K562 (cell line): ENCODE results near the gene GPHN. TPM values are rescaled to one million over a fixed set of nuclear protein-coding genes. Genes with fewer than 3 reads are reported as not detected.

Experiments used
- ATAC-seq: fragments of 200-7000 bp; cut with Tn5 transposase; 3 replicates; pipeline ENCODE4 v1.9.1; 2020; ENCODE audit warnings: moderate library complexity
- BruUV-seq: library from RNA; stranded (reverse); fragments of 400-500 nt; replicated peaks from 2 replicates; lab custom pipeline; 2021; lab: Mats Ljungman, UMichigan
- CTCF ChIA-PET: fragments of 300-600 bp; formaldehyde crosslinking; extraction: SDS; loops from one replicate; lab custom pipeline; 2021; ENCODE audit warnings: low intra/inter-chr PET ratio; lab: Yijun Ruan, JAX
- POLR2A ChIA-PET: fragments of 300-600, 350-650 bp; sonication (Branson Sonifier 250); formaldehyde crosslinking; extraction: SDS; loops from one replicate; lab custom pipeline; 2021; ENCODE audit warnings: antibody characterized with exemption, inconsistent platforms; lab: Yijun Ruan, JAX
- DNase-seq, 4 experiments: peaks; one replicate each; pipeline versions ENCODE4 v3.0.0 to v3.0.0-alpha.2; 2011 to 2018; ENCODE audit warnings: low spot score in 3 of 4, mixed read lengths in 3 of 4; ENCODE audit errors: extremely low read depth in 1 of 4
- FAIRE-seq: peaks from 2 replicates; lab custom pipeline; 2011; peaks lifted over from hg19 to GRCh38; lab: Jason Lieb, UNC
- H2AFZ ChIP-seq: 2 replicates; pipeline ENCODE4 v1.6.0; 2011; ENCODE audit warnings: low read depth, low read length, control low read depth, inconsistent platforms
- H3K27ac ChIP-seq: fragments of 200-600 bp; 3 replicates; pipeline ENCODE4 v1.8.0; 2011; ENCODE audit warnings: low read depth, mild to moderate bottlenecking, control low read depth, inconsistent platforms, low read length, moderate library complexity, mixed read lengths; ENCODE audit errors: extremely low read depth
- H3K27me3 ChIP-seq, 2 experiments: fragments of 300-600 bp in 1 of 2; 2 replicates in 1 of 2; 3 replicates in 1 of 2; pipeline versions ENCODE4 v1.6.0 to v1.8.0; 2011; ENCODE audit warnings: inconsistent platforms in 2 of 2, low read length in 2 of 2, mild to moderate bottlenecking in 1 of 2, mixed read lengths in 1 of 2, moderate library complexity in 1 of 2; ENCODE audit not compliant: control insufficient read depth in 2 of 2, insufficient read depth in 2 of 2
- H3K36me3 ChIP-seq: fragments of 300-600 bp; 3 replicates; pipeline ENCODE4 v1.8.0; 2011; ENCODE audit warnings: mild to moderate bottlenecking, low read length, inconsistent platforms; ENCODE audit not compliant: control insufficient read depth, insufficient read depth
- H3K4me1 ChIP-seq, 2 experiments: fragments of 200-600 bp in 1 of 2; replicated peaks in 1 of 2; 2 replicates in 1 of 2; 3 replicates in 1 of 2; pipeline versions ENCODE4 v1.5.1 to v1.8.0; 2011; ENCODE audit warnings: inconsistent platforms in 2 of 2, low read length in 2 of 2, mild to moderate bottlenecking in 1 of 2, mixed read lengths in 1 of 2, moderate library complexity in 1 of 2; ENCODE audit not compliant: control insufficient read depth in 2 of 2, insufficient read depth in 2 of 2
- H3K4me2 ChIP-seq: 2 replicates; pipeline ENCODE4 v1.6.1; 2011; ENCODE audit warnings: low read length, control low read depth, inconsistent platforms, mixed read lengths; ENCODE audit not compliant: insufficient read depth
- H3K4me3 ChIP-seq: fragments of 200-600 bp; sonication (generic), shearing (Covaris generic); 2 replicates; pipeline ENCODE4 v1.5.1; 2016; ENCODE audit warnings: control low read depth, inconsistent platforms
- H3K79me2 ChIP-seq: fragments of 200-600 bp; 3 replicates; pipeline ENCODE4 v1.8.0; 2011; ENCODE audit warnings: low read length, inconsistent platforms; ENCODE audit not compliant: control insufficient read depth, insufficient read depth
- H3K9ac ChIP-seq, 2 experiments: 2 replicates each; pipeline versions ENCODE4 v1.6.0 to v1.6.1; 2011; ENCODE audit warnings: low read depth in 2 of 2, low read length in 2 of 2, control low read depth in 1 of 2, inconsistent platforms in 1 of 2, mild to moderate bottlenecking in 1 of 2, mixed read lengths in 1 of 2; ENCODE audit not compliant: insufficient read depth in 1 of 2
- H3K9me1 ChIP-seq: one replicate; pipeline ENCODE4 v1.6.0; 2011; ENCODE audit warnings: inconsistent platforms, mild to moderate bottlenecking, low read length, moderate library complexity; ENCODE audit not compliant: control insufficient read depth, insufficient read depth
- H3K9me3 ChIP-seq: replicated peaks from 2 replicates; pipeline ENCODE4 v1.5.1; 2011; ENCODE audit warnings: low read depth, low read length, inconsistent platforms; ENCODE audit not compliant: control insufficient read depth, insufficient read depth
- H4K20me1 ChIP-seq: replicated peaks from 2 replicates; pipeline ENCODE4 v1.6.1; 2011; ENCODE audit warnings: low read length, inconsistent platforms, mixed read lengths; ENCODE audit not compliant: control insufficient read depth, insufficient read depth
- IFI16 ChIP-seq: fragments of 250-450 bp; sonication (Bioruptor Pico); IDR thresholded peaks from 2 replicates; pipeline ENCODE4 v2.1.2; 2022; ENCODE audit warnings: mild to moderate bottlenecking, inconsistent platforms
- MTA1 ChIP-seq: fragments of 450-650 bp; IDR thresholded peaks from 2 replicates; pipeline ENCODE4 v1.6.1; 2017; ENCODE audit warnings: borderline replicate concordance
- NCOA4 ChIP-seq: fragments of 450-650 bp; IDR thresholded peaks from 2 replicates; pipeline ENCODE4 v1.6.1; 2018; ENCODE audit warnings: mild to moderate bottlenecking; ENCODE audit not compliant: partially characterized antibody
- SFPQ ChIP-seq: fragments of 200-400 bp; formaldehyde crosslinking; IDR thresholded peaks from 2 replicates; pipeline ENCODE4 v1.6.1; 2017; ENCODE audit warnings: mild to moderate bottlenecking, low read depth, low read length, moderate library complexity
- TCF7L2 ChIP-seq: fragments of 150-350 bp; IDR thresholded peaks from 2 replicates; pipeline ENCODE4 v1.6.1; 2016; ENCODE audit warnings: low read depth, mild to moderate bottlenecking, low read length, moderate library complexity
- ZBTB7A ChIP-seq: IDR thresholded peaks from 2 replicates; pipeline ENCODE4 v1.6.1; 2011; ENCODE audit warnings: low read depth, mild to moderate bottlenecking, low read length, moderate library complexity, borderline replicate concordance; ENCODE audit not compliant: control insufficient read depth
- ZNF217 ChIP-seq: sonication (generic); formaldehyde crosslinking; IDR thresholded peaks from 2 replicates; pipeline ENCODE4 v1.8.0; 2022; ENCODE audit warnings: mild to moderate bottlenecking, missing genetic modification reagents
- ZNF232 ChIP-seq: sonication (generic); formaldehyde crosslinking; IDR thresholded peaks from 2 replicates; pipeline ENCODE4 v1.8.0; 2022; ENCODE audit warnings: mild to moderate bottlenecking, missing genetic modification reagents
- ZNF431 ChIP-seq: sonication (generic); formaldehyde crosslinking; IDR thresholded peaks from 2 replicates; pipeline ENCODE4 v1.8.0; 2022; ENCODE audit warnings: mild to moderate bottlenecking, missing genetic modification reagents
- WGBS: fragments of 100-300 bp; shearing (Covaris generic); methylation state at CpG from one replicate; pipeline ENCODE4 v1.1.6; 2016; ENCODE audit warnings: low coverage, mixed read lengths; ENCODE audit not compliant: insufficient coverage; ENCODE audit errors: missing lambda C conversion rate; 5-methylcytosine and 5-hydroxymethylcytosine counted together
- in situ Hi-C: fragments of 300-500 bp; cut with MboI; formaldehyde crosslinking; loops from 4 replicates; pipeline ENCODE4 v1.15.0; 2018; ENCODE audit warnings: inconsistent platforms, mixed read lengths
- intact Hi-C: fragments of 100-400 bp; cut with micrococcal nuclease; formaldehyde crosslinking; loops from 2 replicates; pipeline ENCODE4 v1.14.2; 2022
- polyA plus RNA-seq, 8 experiments: library from polyadenylated mRNA; depleted of rRNA in 4 of 8; stranded (reverse) in 5 of 8; unstranded in 3 of 8; fragments of >200 nt; fragmentation: Nextera tagmentation in 2 of 8; fragmentation: Illumina TruSeq in 1 of 8; extraction: Ambion mirVana in 2 of 8; extraction: Trizol in 1 of 8; gene quantifications; 2 replicates each; pipeline versions ENCODE4 v1.2.1 to v1.2.3, GENCODE V29; 2011 to 2014; ENCODE audit warnings: inconsistent platforms in 1 of 8, missing spikeins in 1 of 8
- total RNA-seq, 7 experiments: library from RNA; depleted of rRNA in 6 of 7; stranded (reverse); fragments of >200 nt in 6 of 7; fragmentation: Illumina TruSeq in 2 of 7; extraction: Trizol in 2 of 7; gene quantifications; 2 replicates each; pipeline versions ENCODE4 v1.2.1 to v1.2.3, GENCODE V29; 2011 to 2021; ENCODE audit warnings: low replicate concordance in 1 of 7
- TF ChIP-seq, protein P1 (sequence below): fragments of 450-650 bp; IDR thresholded peaks from 2 replicates; pipeline ENCODE4 v1.6.1; 2016

The GPHN gene
- total and polyA plus RNA-seq, 9 of the 15 experiments (the other 6 are each of a cell fraction or from before 2014, with no cell fraction given), result 5.9 to 16.0 (median 11.4) TPM

DNA sequence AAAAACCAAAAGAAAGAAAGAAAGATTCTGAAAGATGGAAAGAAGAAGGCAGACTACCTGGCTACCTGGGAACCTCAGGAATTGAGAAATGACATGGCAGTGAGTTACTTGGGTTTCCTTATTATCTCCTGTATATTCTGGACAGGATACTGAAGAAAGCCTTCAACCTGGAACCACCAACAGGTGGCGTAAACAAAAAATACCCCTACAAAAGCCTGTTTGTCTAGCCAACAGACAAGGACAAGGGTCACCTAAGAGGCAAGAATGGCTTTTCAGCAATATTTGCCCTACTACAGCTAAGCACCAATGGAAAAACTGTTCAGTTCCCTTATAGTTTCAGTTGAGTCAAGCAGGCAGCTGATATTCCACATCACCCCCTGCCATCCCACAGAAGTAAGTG, 274.9 kb downstream of the GPHN start:
- no peak for DNase-seq
- ATAC-seq, result no peak
- Histone ChIP-seq H2AFZ (no peak overlapping the region), H3K9me1 (no peaks in the 10 kb centered on the region), H3K4me3 (no peak overlapping the region), H3K4me1 (no peaks in the 10 kb centered on the region), H3K27ac (no peak overlapping the region), H3K79me2 (no peaks in the 10 kb centered on the region), H3K4me2 (no peak overlapping the region), H3K36me3 (no peaks in the 10 kb centered on the region), H4K20me1 (no peaks in the 10 kb centered on the region), H3K9ac (no peak overlapping the region), H3K27me3 (no peaks in the 10 kb centered on the region), H3K9me3 (no peaks in the 10 kb centered on the region)
- no TSS peak for BruUV-seq
- POLR2A ChIA-PET, result interaction anchor here (0.8 kb wide), 1 partner anchor 22 kb away, joined by 4 read pairs; no protein-coding TSS in a partner anchor
- CTCF ChIA-PET, result no interaction called here
- in situ Hi-C loops (no loop called here), intact Hi-C loops (no loop called here)
- no peak for TF ChIP-seq IFI16 (CRISPR knock-in tag)
- WGBS, result 88% methylated on average over 1 of the region's 1 CpG
- no peak for FAIRE-seq

DNA sequence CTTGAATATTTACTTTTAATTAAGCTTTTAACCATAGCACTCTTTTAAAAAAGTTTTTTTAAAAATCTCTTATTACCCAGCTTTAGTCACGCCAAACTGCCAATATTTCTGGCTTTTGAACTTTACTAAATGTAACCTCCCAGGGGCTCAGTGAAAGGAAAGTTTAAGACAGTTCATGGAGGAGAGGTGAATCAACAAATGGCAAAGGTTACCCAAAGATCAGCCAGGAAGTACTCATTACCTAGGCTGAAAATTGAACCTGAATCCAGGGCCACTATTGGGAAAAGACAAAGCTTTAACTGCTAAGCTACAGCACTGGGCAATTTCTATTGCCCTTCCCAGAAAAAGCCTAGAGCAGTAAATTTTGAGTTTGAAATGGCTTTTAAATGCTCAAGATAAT, 282.2 kb downstream of the GPHN start:
- TF ChIP-seq MTA1 (no peak), ZNF232 (no peak), SFPQ (no peak), ZBTB7A (no peak), ZNF217 (CRISPR knock-in tag) (no peak), NCOA4 (no peak), ZNF431 (no peak), TCF7L2 (no peak)
- TF ChIP-seq, protein P1, sequence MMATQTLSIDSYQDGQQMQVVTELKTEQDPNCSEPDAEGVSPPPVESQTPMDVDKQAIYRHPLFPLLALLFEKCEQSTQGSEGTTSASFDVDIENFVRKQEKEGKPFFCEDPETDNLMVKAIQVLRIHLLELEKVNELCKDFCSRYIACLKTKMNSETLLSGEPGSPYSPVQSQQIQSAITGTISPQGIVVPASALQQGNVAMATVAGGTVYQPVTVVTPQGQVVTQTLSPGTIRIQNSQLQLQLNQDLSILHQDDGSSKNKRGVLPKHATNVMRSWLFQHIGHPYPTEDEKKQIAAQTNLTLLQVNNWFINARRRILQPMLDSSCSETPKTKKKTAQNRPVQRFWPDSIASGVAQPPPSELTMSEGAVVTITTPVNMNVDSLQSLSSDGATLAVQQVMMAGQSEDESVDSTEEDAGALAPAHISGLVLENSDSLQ, result no peak
- Histone ChIP-seq H4K20me1 (no peaks in the 10 kb centered on the region), H3K9me1 (no peaks in the 10 kb centered on the region), H3K9ac (no peak overlapping the region), H3K79me2 (no peaks in the 10 kb centered on the region), H3K27me3 (no peaks in the 10 kb centered on the region), H3K4me3 (no peak overlapping the region), H3K9me3 (no peaks in the 10 kb centered on the region), H3K27ac (no peak overlapping the region), H2AFZ (no peak overlapping the region), H3K36me3 (no peaks in the 10 kb centered on the region), H3K4me2 (no peak overlapping the region), H3K4me1 (no peaks in the 10 kb centered on the region)
- in situ Hi-C loops (no loop called here), intact Hi-C loops (no loop called here)
- ChIA-PET CTCF (no interaction called here), POLR2A (no interaction called here)
- 80% methylated on average over 1 of the region's 1 CpG for WGBS
- BruUV-seq, result no TSS peak
- no peak for DNase-seq
- no peak for ATAC-seq
- no peak for FAIRE-seq
